ENCODE measurements around the gene AFMID. TPM values are rescaled to one million over a fixed set of nuclear protein-coding genes. Genes with fewer than 3 reads are reported as not detected.

The AFMID gene
- total and polyA plus RNA-seq, 8 donors = 30.7 to 53.7 (median 34.0) TPM

DNA sequence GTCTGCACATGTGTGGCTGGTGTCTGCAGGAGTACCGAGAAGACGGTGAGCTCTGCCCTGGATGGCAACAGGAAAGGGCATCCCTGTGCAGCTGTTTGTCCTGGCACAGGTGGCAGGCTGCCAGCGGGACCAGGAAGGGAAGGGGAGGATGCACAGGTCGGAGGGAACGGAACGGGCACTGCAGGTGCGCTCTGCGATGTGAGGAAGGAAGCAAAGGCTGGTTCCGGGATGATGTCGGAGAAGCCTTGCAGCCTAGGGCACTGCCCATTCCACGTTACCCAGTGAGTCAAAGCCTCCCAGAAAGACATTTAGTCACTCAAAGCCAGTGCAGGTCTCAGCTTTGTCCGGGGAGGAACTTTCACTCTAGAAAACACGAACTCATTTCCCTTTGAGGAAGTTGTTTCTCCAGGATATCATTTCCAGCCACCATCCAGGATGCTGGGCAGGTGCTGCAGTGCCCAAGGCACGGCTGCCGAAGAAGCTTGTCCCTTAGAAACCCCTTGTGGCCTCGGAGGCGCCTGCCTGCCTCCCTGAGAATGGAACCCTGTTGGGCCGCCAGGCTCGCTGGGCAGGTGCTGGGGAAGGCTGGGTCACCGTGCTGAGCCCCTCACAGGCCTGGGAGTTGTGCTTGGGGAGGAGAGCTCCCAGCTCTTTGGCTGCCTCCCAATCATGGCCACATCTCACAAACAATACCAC lies 39.7 kb downstream of the AFMID start:
- peak in 1 of 6 donors; percentile 33 for DNase-seq
- TF ChIP-seq CTCF (IDR thresholded peaks at IDR 0.05) = no peak
- 71% methylated on average over 20 of the region's 20 CpGs for WGBS, 2 donors
- Histone ChIP-seq H3K27me3 (peaks cover 0 to 11% (median 0%) of the 10 kb centered on the region in 4 donors), H3K27ac (no peak overlapping the region), H3K4me1 (no peaks in the 10 kb centered on the region), H3K9me3 (no peaks in the 10 kb centered on the region), H3K4me3 (no peak overlapping the region), H3K36me3 (no peaks in the 10 kb centered on the region)
- peak in 1 of 4 donors; percentile 39 for ATAC-seq
- intact Hi-C loops (cut with DNase I) = no loop called here
- FAIRE-seq = no peak

GRCh38 chr17:78227455-78227916 lies 40.3 kb downstream of the AFMID start:
- H3K4me1 ChIP-seq = no peaks in the 10 kb centered on the region
- no peaks in the 10 kb centered on the region for H3K9me3 ChIP-seq
- DNase-seq (no peak), ATAC-seq (no peak), FAIRE-seq (no peak)
- intact Hi-C loops (cut with DNase I) = no loop called here
- no peak for TF ChIP-seq CTCF (IDR thresholded peaks at IDR 0.05)
- WGBS, 2 donors = 75 to 77% methylated on average over 10 of the region's 10 CpGs
- H3K27ac ChIP-seq = no peak overlapping the region
- no peaks in the 10 kb centered on the region for H3K36me3 ChIP-seq
- peaks cover 0 to 16% (median 0%) of the 10 kb centered on the region in 4 donors for H3K27me3 ChIP-seq
- H3K4me3 ChIP-seq = no peak overlapping the region

GRCh38 chr17:78228176-78228575 lies 41.0 kb downstream of the AFMID start:
- DNase-seq = no peak
- Histone ChIP-seq H3K4me1 (no peaks in the 10 kb centered on the region), H3K27me3 (peaks cover 0 to 19% (median 0%) of the 10 kb centered on the region in 4 donors), H3K4me3 (no peak overlapping the region), H3K27ac (no peak overlapping the region), H3K9me3 (no peaks in the 10 kb centered on the region), H3K36me3 (no peaks in the 10 kb centered on the region)
- no peak for ATAC-seq
- no peak for TF ChIP-seq CTCF (IDR thresholded peaks at IDR 0.05)
- WGBS, 2 donors = 68 to 76% methylated on average over 4 of the region's 4 CpGs
- intact Hi-C loops (cut with DNase I) = no loop called here
- FAIRE-seq = no peak

DNA sequence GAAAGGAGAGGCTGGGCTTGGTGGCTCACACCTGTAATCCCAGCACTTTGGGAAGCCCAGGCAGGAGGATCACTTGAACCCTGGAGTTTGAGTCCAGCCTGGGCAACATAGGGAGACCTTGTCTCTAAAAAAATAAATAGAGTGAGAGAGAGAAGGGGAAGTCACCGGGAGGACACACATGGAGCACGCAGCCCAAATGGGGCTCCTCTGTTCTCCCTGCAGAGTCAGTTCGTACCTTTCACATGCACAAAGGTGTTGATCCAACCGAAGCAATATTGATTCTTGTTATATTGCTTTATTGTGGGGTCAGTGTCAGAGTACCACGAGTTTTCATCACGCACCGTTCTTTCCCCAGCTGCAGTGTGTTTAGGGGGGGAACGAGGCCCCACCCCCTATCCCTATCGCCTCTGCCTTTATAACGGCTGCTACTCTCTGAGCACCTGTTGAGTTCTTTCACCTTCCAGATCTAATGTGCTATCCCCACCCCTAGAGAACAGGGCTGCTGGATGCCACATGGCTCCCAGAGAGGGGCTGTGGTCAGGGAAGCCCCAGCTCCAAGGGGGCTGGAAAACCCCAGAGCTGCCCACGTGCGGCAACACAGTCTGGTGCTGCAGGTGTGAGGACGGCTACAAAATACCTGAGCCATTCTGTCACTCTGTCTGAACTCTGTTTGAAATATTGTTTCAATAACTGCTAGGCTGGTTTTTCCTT lies 43.2 kb downstream of the AFMID start:
- FAIRE-seq = no peak
- H3K9me3 ChIP-seq = no peaks in the 10 kb centered on the region
- no peak overlapping the region for H3K4me3 ChIP-seq
- 33 to 34% methylated on average over 13 of the region's 13 CpGs for WGBS, 2 donors
- H3K27me3 ChIP-seq = peaks cover 0 to 19% (median 0%) of the 10 kb centered on the region in 4 donors
- intact Hi-C loops (cut with DNase I) = no loop called here
- DNase-seq = no peak
- peak in 1 of 4 donors; percentile 57 for ATAC-seq
- no peak for TF ChIP-seq CTCF (IDR thresholded peaks at IDR 0.05)
- no peak overlapping the region for H3K27ac ChIP-seq
- H3K4me1 ChIP-seq = no peaks in the 10 kb centered on the region
- no peaks in the 10 kb centered on the region for H3K36me3 ChIP-seq
